Endothelial cell of umbilical vein (primary cell): ENCODE results near the gene SLC34A1. TPM values are rescaled to one million over a fixed set of nuclear protein-coding genes. Genes with fewer than 3 reads are reported as not detected.

Source experiments
- BruUV-seq: library from RNA; stranded (reverse); fragments of 400-500 nt; replicated peaks from 2 replicates; lab custom pipeline; 2021; lab: Mats Ljungman, UMichigan
- CTCF ChIA-PET: fragments of 300-600, 350-600 bp; sonication (Branson Sonifier 250); formaldehyde crosslinking; loops from one replicate; lab custom pipeline; 2021; ENCODE audit warnings: antibody characterized with exemption, inconsistent platforms; lab: Charles Lee
- POLR2A ChIA-PET: fragments of 300-600, 350-600 bp; sonication (Branson Sonifier 250); formaldehyde crosslinking; loops from one replicate; lab custom pipeline; 2021; ENCODE audit warnings: antibody characterized with exemption, inconsistent platforms; lab: Charles Lee
- DNase-seq: peaks from one replicate; pipeline ENCODE4 v3.0.0-alpha.2; 2011; ENCODE audit warnings: low read depth, low spot score
- FAIRE-seq: peaks from 2 replicates; lab custom pipeline; 2011; peaks lifted over from hg19 to GRCh38; lab: Jason Lieb, UNC
- H2AFZ ChIP-seq: 2 replicates; pipeline ENCODE4 v1.6.0; 2012; ENCODE audit warnings: low read depth, low read length, control low read depth, inconsistent platforms
- H3K27ac ChIP-seq: 2 replicates; pipeline ENCODE4 v1.5.1; 2011; ENCODE audit warnings: low read depth, mild to moderate bottlenecking, control low read depth, low read length, moderate library complexity; ENCODE audit not compliant: insufficient read depth
- H3K27me3 ChIP-seq, 2 experiments: 2 replicates each; pipeline versions ENCODE4 v1.6.0 to v1.6.1; 2011; ENCODE audit warnings: low read length in 2 of 2, mixed read lengths in 1 of 2; ENCODE audit not compliant: control insufficient read depth in 2 of 2, insufficient read depth in 2 of 2
- H3K36me3 ChIP-seq, 2 experiments: 2 replicates in 1 of 2; 3 replicates in 1 of 2; pipeline ENCODE4 v1.5.1; 2011; ENCODE audit warnings: low read length in 2 of 2, mild to moderate bottlenecking in 1 of 2, moderate library complexity in 1 of 2; ENCODE audit not compliant: control insufficient read depth in 2 of 2, insufficient read depth in 2 of 2; ENCODE audit errors: extremely low read depth in 1 of 2
- H3K4me1 ChIP-seq: 3 replicates; pipeline ENCODE4 v1.5.1; 2011; ENCODE audit warnings: mild to moderate bottlenecking, low read length; ENCODE audit not compliant: control insufficient read depth, insufficient read depth; ENCODE audit errors: extremely low read depth
- H3K4me2 ChIP-seq: 2 replicates; pipeline ENCODE4 v1.6.1; 2011; ENCODE audit warnings: low read length, control low read depth, mixed read lengths; ENCODE audit not compliant: insufficient read depth
- H3K4me3 ChIP-seq, 3 experiments: fragments of 200-600 bp in 1 of 3; sonication (generic), shearing (Covaris generic) in 1 of 3; replicated peaks in 1 of 3; 2 replicates each; pipeline ENCODE4 v1.5.1; 2011 to 2016; ENCODE audit warnings: control low read depth in 3 of 3, low read length in 3 of 3, mild to moderate bottlenecking in 2 of 3, inconsistent platforms in 1 of 3, low read depth in 1 of 3, moderate library complexity in 1 of 3; ENCODE audit not compliant: insufficient read depth in 1 of 3
- H3K79me2 ChIP-seq: 2 replicates; pipeline ENCODE4 v1.6.0; 2012; ENCODE audit warnings: low read length, inconsistent platforms; ENCODE audit not compliant: control insufficient read depth, insufficient read depth
- H3K9ac ChIP-seq: replicated peaks from 2 replicates; pipeline ENCODE3; 2011; ENCODE audit warnings: low read length, control low read depth; ENCODE audit not compliant: insufficient read depth; ENCODE audit errors: extremely low read depth
- H3K9me1 ChIP-seq: replicated peaks from 3 replicates; pipeline ENCODE4 v1.6.0; 2011; ENCODE audit warnings: mild to moderate bottlenecking, low read length; ENCODE audit not compliant: control insufficient read depth, insufficient read depth; ENCODE audit errors: extremely low read depth
- H3K9me3 ChIP-seq: replicated peaks from 2 replicates; pipeline ENCODE4 v1.5.1; 2012; ENCODE audit warnings: low read length, inconsistent platforms; ENCODE audit not compliant: control insufficient read depth, insufficient read depth
- H4K20me1 ChIP-seq: replicated peaks from 2 replicates; pipeline ENCODE3; 2011; ENCODE audit warnings: mild to moderate bottlenecking, low read length; ENCODE audit not compliant: control insufficient read depth, insufficient read depth; ENCODE audit errors: extremely low read depth
- EZH2 ChIP-seq: IDR thresholded peaks from 2 replicates; pipeline ENCODE4 v1.6.1; 2012; ENCODE audit warnings: borderline replicate concordance, low read depth, mild to moderate bottlenecking, moderate library complexity, low read length, inconsistent platforms; ENCODE audit not compliant: severe bottlenecking
- FOS ChIP-seq: IDR thresholded peaks from 2 replicates; pipeline ENCODE4 v1.6.1; 2011; ENCODE audit warnings: mild to moderate bottlenecking, low read length, moderate library complexity, borderline replicate concordance; ENCODE audit not compliant: insufficient read depth
- GATA2 ChIP-seq: IDR thresholded peaks from 2 replicates; pipeline ENCODE4 v1.7.0; 2011; ENCODE audit warnings: low read depth, mild to moderate bottlenecking, moderate library complexity, mixed read lengths, low read length; ENCODE audit not compliant: insufficient read length, insufficient read depth
- JUN ChIP-seq: IDR thresholded peaks from 2 replicates; pipeline ENCODE4 v1.6.1; 2011; ENCODE audit warnings: borderline replicate concordance, low read depth; ENCODE audit not compliant: insufficient read length, insufficient read depth
- MYC ChIP-seq: IDR thresholded peaks from one replicate; pipeline ENCODE4 v1.6.1; 2011; ENCODE audit warnings: mild to moderate bottlenecking, low read depth, low read length
- POLR2A ChIP-seq: IDR thresholded peaks from 2 replicates; pipeline ENCODE4 v1.6.1; 2012; ENCODE audit warnings: low read depth, mild to moderate bottlenecking, control low read depth, low read length
- POLR2AphosphoS5 ChIP-seq: IDR thresholded peaks from 2 replicates; pipeline ENCODE4 v1.6.1; 2012; ENCODE audit warnings: low read depth, mild to moderate bottlenecking, control low read depth, low read length, moderate library complexity; ENCODE audit not compliant: insufficient read depth
- dilution Hi-C: fragments of 300-500 bp; cut with MboI; formaldehyde crosslinking; loops from one replicate; pipeline ENCODE4 v1.15.0; 2019; ENCODE audit warnings: low sequenced_read_pairs; ENCODE audit not compliant: extremely low pct_ligation_motif_present
- intact Hi-C: fragments of 100-400 bp; cut with micrococcal nuclease; formaldehyde crosslinking; loops from one replicate; pipeline ENCODE4 v1.10.0; 2022
- polyA plus RNA-seq, 4 experiments: library from polyadenylated mRNA; depleted of rRNA in 3 of 4; stranded (reverse) in 3 of 4; unstranded in 1 of 4; fragments of >200 nt; gene quantifications; 2 replicates each; pipeline versions ENCODE4 v1.2.1 to v1.2.3, GENCODE V29; 2011 to 2012; ENCODE audit warnings: missing spikeins in 1 of 4
- total RNA-seq: library from RNA; stranded (reverse); gene quantifications from 2 replicates; pipeline ENCODE4 v1.2.3, GENCODE V29; 2021
- TF ChIP-seq, protein P1 (sequence below): IDR thresholded peaks from 2 replicates; pipeline ENCODE4 v1.6.1; 2011; ENCODE audit not compliant: insufficient read depth, insufficient read length
- TF ChIP-seq, protein P2 (sequence below), 2 donors: IDR thresholded peaks; 1 replicate in 1 of 2; 2 replicates in 1 of 2; pipeline ENCODE4 v1.5.1; 2011; ENCODE audit warnings: low read length in 2 of 2, mild to moderate bottlenecking in 2 of 2, moderate library complexity in 2 of 2, control low read depth in 1 of 2, inconsistent platforms in 1 of 2, low read depth in 1 of 2; ENCODE audit not compliant: insufficient read depth in 1 of 2; ENCODE audit errors: extremely low read depth in 1 of 2

The SLC34A1 gene
- total and polyA plus RNA-seq, 2 donors (not counting 3 experiments of a cell fraction or from before 2014, with no cell fraction given), result not detected

DNA sequence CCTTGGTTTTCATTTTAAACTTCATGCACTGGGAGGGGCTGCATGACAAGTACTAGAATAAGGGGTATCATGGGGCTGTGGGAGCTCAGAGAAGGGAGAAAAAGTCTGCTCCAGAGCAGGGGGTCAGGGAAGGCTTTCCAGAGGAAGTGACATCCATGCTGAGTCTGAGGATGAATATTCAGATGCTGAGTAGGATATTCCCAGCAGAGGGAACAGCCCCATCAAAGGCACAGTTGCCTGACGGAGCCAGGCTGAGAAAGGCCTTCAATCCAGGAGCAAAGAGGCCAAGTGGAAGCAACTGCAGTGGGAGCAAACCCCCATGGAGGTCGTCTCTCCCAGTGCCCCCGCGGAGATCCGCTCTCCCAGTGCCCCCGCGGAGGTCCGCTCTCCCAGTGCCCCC, 11.8 kb downstream of the SLC34A1 start:
- Histone ChIP-seq H3K9ac (no peak overlapping the region), H2AFZ (no peak overlapping the region), H4K20me1 (no peaks in the 10 kb centered on the region), H3K36me3 (no peaks in the 10 kb centered on the region), H3K4me1 (no peaks in the 10 kb centered on the region), H3K4me3 (no peak overlapping the region), H3K9me1 (no peaks in the 10 kb centered on the region), H3K27ac (no peak overlapping the region), H3K79me2 (no peaks in the 10 kb centered on the region), H3K9me3 (no peaks in the 10 kb centered on the region), H3K4me2 (no peak overlapping the region), H3K27me3 (peaks cover 11 to 17% of the 10 kb centered on the region in 2 experiments)
- dilution Hi-C loops (no loop called here), intact Hi-C loops (no loop called here)
- no TSS peak for BruUV-seq
- DNase-seq (no peak), FAIRE-seq (no peak)
- CTCF ChIA-PET, result interaction anchor here (1.7 to 2.1 kb wide), 3 partner anchors 8 to 59 kb away, joined by 6 to 9 read pairs (median 7); no protein-coding TSS in a partner anchor
- POLR2A ChIA-PET, result no interaction called here
- TF ChIP-seq FOS (no peak), MYC (no peak), GATA2 (no peak), EZH2 (no peak), JUN (no peak), POLR2AphosphoS5 (no peak), POLR2A (no peak)
- TF ChIP-seq, protein P1, sequence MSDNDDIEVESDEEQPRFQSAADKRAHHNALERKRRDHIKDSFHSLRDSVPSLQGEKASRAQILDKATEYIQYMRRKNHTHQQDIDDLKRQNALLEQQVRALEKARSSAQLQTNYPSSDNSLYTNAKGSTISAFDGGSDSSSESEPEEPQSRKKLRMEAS, result no peak
- TF ChIP-seq, protein P2, sequence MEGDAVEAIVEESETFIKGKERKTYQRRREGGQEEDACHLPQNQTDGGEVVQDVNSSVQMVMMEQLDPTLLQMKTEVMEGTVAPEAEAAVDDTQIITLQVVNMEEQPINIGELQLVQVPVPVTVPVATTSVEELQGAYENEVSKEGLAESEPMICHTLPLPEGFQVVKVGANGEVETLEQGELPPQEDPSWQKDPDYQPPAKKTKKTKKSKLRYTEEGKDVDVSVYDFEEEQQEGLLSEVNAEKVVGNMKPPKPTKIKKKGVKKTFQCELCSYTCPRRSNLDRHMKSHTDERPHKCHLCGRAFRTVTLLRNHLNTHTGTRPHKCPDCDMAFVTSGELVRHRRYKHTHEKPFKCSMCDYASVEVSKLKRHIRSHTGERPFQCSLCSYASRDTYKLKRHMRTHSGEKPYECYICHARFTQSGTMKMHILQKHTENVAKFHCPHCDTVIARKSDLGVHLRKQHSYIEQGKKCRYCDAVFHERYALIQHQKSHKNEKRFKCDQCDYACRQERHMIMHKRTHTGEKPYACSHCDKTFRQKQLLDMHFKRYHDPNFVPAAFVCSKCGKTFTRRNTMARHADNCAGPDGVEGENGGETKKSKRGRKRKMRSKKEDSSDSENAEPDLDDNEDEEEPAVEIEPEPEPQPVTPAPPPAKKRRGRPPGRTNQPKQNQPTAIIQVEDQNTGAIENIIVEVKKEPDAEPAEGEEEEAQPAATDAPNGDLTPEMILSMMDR (IDR thresholded peaks at IDR 0.05; ENCODE audit: extremely low read depth in 1 of 2, insufficient read depth in 1 of 2, low read depth in 1 of 2, low read length in 2 of 2), result no peak
